ENCODE results near the gene EGFLAM.
A peak's percentile ranks its signal among the peaks of the same experiment; 100 is the strongest.
"Not testable (repeated sequence)": the region's sequence is repeated elsewhere in the genome, so short reads cannot be mapped to it uniquely, and the experiment has no call there.

EGFLAM gene

GRCh38 chr5:38375423-38375822 lies 117.1 kb downstream of the EGFLAM start:
- no peak for DNase-seq (ENCODE audit: low read depth in 2 of 2)

GRCh38 chr5:38376404-38376803 lies 118.0 kb downstream of the EGFLAM start:
- DNase-seq (ENCODE audit: low read depth in 2 of 2): no peak

- no peak for DNase-seq (ENCODE audit: low read depth in 2 of 2)
These were observed 120.2 kb downstream of the EGFLAM start for GRCh38 chr5:38378579-38378978.

GRCh38 chr5:38379350-38379937 lies 121.1 kb downstream of the EGFLAM start:
- DNase-seq (ENCODE audit: low read depth in 2 of 2): no peak

GRCh38 chr5:38380537-38380936 lies 122.2 kb downstream of the EGFLAM start:
- DNase-seq (ENCODE audit: low read depth in 2 of 2): no peak

GRCh38 chr5:38381361-38381760 lies 123.0 kb downstream of the EGFLAM start:
- no peak for DNase-seq (ENCODE audit: low read depth in 2 of 2)

- DNase-seq (ENCODE audit: low read depth in 2 of 2): peak in 1 of 2 donors; percentile 0
These were observed 124.5 kb downstream of the EGFLAM start for GRCh38 chr5:38382898-38383297.

- no peak for DNase-seq (ENCODE audit: low read depth in 2 of 2)
These were observed 125.3 kb downstream of the EGFLAM start for GRCh38 chr5:38383701-38384100.

GRCh38 chr5:38384396-38384795 lies 126.0 kb downstream of the EGFLAM start:
- DNase-seq (ENCODE audit: low read depth in 2 of 2): no peak

- DNase-seq (ENCODE audit: low read depth in 2 of 2): no peak
These were observed 128.8 kb downstream of the EGFLAM start for GRCh38 chr5:38387161-38387560.

GRCh38 chr5:38393636-38394035 lies 135.3 kb downstream of the EGFLAM start:
- no peak for DNase-seq (ENCODE audit: low read depth in 2 of 2)

- DNase-seq (ENCODE audit: low read depth in 2 of 2): no peak
These were observed 138.4 kb downstream of the EGFLAM start for GRCh38 chr5:38396766-38397165.

GRCh38 chr5:38400365-38400764 lies 142.0 kb downstream of the EGFLAM start:
- no peak for DNase-seq (ENCODE audit: low read depth in 2 of 2)

- DNase-seq (ENCODE audit: low read depth in 2 of 2): no peak
These were observed 142.8 kb downstream of the EGFLAM start for GRCh38 chr5:38401145-38401544.

- DNase-seq (ENCODE audit: low read depth in 2 of 2): no peak
These were observed 145.0 kb downstream of the EGFLAM start for GRCh38 chr5:38403406-38403805.

GRCh38 chr5:38403877-38404635 lies 145.7 kb downstream of the EGFLAM start:
- DNase-seq (ENCODE audit: low read depth in 2 of 2): no peak

- DNase-seq (ENCODE audit: low read depth in 2 of 2): no peak
These were observed 146.4 kb downstream of the EGFLAM start for GRCh38 chr5:38404667-38405276.

GRCh38 chr5:38408446-38409198 lies 150.3 kb downstream of the EGFLAM start:
- DNase-seq (ENCODE audit: low read depth in 2 of 2): no peak

GRCh38 chr5:38410304-38410990 lies 152.1 kb downstream of the EGFLAM start:
- no peak for DNase-seq (ENCODE audit: low read depth in 2 of 2)

GRCh38 chr5:38413696-38414095 lies 155.3 kb downstream of the EGFLAM start:
- no peak for DNase-seq (ENCODE audit: low read depth in 2 of 2)

GRCh38 chr5:38414348-38414747 lies 156.0 kb downstream of the EGFLAM start:
- no peak for DNase-seq (ENCODE audit: low read depth in 2 of 2)

- not testable (repeated sequence) for DNase-seq (ENCODE audit: low read depth in 2 of 2)
These were observed 157.4 kb downstream of the EGFLAM start for GRCh38 chr5:38415772-38416171.

All from activated CD8-positive, alpha-beta memory T cell treated with anti-CD3 and anti-CD28 coated beads for 4 hours (primary cell).